HG03025 (cell line): Measurements from ENCODE around the gene KCND3.

Experiments used
- ATAC-seq: cut with Tn5 transposase; IDR thresholded peaks from one replicate; pipeline ENCODE4 v1.9.1; 2021; ENCODE audit warnings: mild to moderate bottlenecking, moderate library complexity; ENCODE audit not compliant: unreplicated experiment, low FRiP score

KCND3 gene

DNA sequence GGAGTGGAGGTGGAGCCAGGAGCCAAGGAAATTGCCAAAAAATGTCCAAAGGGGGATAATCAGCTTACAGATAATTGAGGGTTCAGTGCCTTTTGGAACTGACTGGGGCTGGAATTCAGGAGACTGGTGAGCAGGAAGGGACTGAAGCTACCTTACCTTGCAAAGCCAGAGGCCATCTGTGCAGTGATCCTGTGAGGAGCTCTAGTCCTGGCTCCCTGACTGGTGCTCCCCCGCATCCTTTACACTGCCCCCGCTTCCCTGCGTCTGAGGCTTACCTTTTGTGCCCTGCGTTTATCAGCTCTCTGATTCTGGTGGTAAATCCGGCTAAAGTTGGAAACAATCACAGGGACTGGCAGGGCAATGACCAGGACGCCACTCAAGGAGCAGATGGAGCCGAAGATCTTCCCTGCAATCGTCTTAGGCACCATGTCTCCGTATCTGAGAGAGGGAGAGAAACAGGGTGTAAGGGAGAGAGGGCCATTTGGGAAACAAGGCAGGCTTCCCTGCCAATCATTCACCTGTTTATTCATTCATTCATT lies 202.7 kb downstream of the KCND3 start:
- ATAC-seq, result no peak

DNA sequence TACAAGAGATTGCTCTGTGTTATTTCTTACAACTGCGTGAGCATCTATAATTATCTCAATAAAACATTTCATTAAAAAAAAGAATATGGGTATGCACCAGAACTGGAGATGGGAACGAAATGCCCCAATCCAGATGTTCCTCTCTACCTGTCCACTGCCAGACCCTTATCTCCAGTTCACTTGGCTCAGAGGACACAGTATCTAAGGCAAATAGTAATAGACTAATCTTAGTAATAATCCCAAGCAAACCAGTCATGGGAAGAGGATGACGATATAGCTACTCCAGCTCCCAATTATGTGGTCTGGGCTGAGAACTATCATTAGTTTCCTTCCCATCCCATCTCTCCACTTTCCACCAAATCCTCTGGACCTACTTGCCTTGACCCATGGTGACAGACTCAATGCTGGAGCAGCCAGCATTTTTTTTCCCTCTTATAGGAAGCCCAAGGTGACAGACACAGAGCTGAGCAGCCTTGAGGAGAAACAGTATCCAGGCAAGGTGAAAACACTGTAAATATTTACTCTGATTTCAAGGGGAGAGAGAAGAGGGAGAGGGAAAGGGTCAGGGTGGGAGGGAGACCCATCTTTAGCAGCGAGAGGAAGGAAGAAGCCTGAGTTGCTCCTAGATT lies 205.1 kb downstream of the KCND3 start:
- ATAC-seq, result no peak

DNA sequence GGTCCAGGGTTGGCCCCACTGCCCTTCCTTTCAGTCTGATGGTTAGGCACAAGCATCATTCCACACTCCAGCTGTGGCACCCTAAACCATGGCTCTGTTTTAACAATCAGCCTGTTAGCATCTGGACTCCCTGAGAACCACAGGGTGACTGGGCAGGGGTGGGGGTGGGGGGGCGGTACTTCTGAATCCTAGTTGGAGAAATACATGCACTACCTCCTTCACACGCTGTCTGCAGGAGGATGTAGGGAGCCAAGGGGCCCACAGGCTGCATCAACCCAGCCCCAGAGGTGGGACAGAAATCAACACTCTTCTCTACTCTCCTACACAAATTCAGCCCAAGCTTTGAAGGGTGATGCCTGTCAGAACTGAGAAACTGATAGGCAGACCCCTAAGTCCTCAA lies 209.9 kb downstream of the KCND3 start:
- no peak for ATAC-seq

DNA sequence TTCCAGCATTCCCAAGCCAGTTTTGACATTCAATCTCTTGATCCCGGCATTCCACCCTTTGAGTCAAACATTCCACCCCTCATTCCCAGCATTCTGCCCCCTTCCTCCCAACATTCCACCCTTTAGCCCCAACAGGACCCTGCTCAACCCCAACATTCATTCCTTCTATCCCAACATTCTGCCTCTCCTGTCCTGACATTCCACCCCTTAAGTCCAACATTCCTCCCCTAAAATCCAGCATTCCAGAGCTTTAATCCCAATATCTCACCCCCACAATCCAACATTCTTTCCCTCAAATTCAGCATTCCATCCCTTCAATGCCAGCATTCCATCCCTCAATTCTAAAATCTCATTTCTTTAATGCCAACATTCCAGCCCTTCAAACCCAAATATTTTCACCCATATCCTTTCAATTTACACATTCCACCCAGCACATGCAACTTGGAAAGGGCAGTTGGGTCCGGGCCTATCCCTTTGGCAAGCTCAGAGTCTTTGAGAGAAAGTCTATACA lies 210.9 kb downstream of the KCND3 start:
- no peak for ATAC-seq

DNA sequence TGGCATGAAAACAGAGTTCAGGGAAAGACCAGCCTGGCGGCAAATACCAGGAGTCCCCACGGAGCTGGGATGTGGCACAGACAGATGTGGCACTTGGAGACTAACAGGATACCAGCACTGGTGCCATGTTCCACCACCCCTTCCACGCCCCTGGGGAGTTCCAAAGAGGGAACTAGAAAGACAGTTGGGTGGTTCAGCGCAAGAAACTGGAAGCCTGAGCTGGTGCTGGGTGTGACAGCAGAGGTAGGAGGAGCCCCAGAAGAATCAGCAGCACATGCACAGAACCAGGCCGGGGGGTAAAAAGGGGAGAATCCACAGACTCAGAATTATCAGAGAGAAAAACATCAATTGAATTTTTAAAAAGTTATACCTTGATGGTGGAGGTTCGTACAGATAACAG lies 211.4 kb downstream of the KCND3 start:
- no peak for ATAC-seq

DNA sequence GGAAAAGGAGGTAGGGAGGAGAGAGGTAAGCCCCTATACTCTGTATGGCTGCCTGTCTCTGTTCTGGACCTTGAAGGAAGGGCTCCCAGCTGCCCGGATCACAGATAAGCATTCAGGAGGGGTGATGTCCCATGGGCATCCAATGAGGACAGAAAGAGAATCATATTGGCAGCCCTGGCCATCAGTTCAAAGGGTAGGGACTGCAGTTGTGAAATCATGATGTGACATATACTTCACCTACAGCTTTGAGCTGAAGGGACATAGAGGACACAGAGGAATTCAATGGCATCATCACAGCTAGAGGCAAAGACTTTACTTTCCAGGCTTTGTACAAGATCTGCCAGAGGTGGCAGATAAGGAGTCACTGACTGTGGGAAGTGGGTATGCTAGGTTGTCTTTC lies 212.2 kb downstream of the KCND3 start:
- ATAC-seq, result no peak

DNA sequence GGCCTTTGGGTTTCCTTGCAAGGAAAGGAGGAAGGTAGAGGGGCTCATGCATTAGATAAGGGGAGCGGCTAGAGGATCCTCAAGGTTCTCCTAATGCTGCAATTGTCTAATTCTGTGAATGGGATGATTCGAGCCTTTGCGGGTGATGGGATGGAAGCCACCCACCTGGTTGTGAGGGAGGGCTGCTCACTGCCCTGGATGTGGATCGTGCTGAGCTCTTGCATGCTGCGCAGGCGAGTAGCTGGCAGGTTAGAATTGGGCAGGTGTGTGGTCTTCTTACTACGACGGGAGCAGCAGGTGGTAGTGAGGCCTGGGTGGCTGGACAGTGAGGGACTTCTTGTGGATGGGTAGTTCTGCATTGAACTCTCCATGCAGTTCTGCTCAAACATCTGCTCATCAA lies 212.6 kb downstream of the KCND3 start:
- no peak for ATAC-seq

DNA sequence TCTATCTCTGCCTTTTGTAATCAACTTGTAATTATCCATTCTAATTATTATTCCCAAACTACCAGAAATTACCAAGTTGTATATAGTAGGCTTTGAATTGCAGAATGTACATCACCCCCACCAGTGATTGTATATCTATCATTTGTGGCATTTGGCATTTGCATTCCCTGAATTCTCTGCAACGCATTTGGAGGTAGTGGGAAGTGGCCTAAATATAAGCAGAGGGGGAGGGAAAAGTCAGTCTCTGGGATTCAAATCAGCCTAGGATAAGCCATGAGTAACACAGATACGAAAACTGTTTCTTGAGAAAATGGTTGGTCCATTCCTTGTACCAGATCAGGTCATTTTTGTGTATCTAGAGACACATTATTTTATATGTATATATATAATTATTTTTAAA lies 213.1 kb downstream of the KCND3 start:
- no peak for ATAC-seq

DNA sequence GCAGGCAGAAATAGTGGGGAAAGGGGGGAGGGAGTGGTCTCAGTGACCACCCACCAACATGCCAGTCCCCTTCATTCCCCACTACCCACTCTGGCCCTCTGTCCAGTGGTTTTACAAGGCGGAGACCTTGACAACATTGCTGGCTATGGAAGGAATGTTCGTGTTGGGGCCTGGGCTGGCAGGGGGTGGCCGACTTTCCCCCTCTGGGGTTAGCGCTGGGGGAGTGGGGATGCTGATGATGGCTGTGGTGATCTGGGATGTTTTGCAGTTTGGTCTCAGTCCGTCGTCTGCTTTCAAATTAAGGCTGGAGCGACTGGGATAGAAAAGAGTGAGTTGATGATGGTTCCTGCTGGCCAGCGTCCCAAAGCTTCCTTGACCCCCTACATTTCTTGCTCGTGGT lies 213.5 kb downstream of the KCND3 start:
- no peak for ATAC-seq

DNA sequence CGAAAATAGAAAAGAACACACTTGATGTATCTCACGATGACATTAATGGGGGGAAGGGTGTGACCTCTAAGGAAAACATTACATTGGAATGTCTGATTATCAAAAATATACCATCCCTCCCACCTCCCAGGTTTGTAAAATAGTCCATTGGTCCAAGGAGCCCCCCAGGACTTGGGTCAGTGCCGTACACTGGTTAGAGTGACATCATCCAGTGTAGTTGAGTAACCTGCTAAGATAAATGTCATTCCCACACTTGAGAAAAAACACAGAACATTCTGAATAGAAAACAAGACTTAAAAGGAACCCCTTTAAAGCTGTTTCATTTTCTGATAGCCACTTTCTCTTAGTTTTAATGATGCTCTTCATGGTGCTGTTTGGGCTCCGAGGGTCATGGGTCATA lies 218.6 kb downstream of the KCND3 start:
- ATAC-seq, result no peak

DNA sequence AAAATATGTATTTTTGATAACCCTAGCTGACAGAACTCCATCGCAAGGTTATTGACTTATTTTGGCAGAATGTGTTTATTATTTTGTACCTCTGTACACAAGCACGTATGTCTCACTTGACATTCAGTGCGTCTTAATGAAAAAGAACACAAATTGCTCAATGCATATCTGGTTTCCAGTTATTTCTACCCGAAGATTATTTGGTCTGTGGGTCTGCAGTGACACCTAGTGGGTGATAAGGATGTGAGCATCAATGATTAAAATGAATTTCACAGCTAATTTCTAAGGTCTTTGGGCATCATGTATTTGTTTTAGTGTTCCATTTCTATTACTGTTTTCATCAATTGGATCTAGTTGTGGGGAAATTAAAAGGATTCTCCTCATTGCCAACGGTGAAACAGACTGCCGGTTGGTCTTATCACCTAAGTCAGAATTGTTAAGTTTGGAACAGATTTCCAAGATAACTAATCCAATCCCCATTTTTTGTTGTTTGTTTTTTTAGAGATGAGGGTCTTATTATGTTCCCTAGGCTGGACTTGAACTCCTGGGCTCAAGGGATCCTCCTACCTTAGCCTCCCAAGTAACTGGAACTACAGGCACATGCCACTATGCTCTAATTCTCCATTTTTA lies 219.8 kb downstream of the KCND3 start:
- no peak for ATAC-seq

DNA sequence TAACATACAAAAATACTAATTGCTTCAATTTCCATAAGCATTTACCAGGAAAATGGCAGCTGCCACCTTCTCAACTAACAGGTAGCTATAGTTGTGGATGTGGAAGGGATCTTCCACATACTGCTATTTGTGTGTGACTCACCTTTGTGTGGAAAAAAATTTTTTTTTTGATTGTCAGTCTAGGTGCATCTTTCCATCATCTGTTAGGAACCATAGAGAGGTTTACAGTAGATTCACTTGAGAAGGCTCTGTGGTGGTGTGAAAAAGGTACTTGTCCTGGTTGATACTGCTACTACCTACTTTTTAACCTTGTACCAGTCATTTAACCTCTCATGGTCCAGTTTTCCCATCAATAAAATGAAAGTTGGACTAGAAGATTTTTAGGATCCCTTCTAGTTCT lies 220.8 kb downstream of the KCND3 start:
- no peak for ATAC-seq

DNA sequence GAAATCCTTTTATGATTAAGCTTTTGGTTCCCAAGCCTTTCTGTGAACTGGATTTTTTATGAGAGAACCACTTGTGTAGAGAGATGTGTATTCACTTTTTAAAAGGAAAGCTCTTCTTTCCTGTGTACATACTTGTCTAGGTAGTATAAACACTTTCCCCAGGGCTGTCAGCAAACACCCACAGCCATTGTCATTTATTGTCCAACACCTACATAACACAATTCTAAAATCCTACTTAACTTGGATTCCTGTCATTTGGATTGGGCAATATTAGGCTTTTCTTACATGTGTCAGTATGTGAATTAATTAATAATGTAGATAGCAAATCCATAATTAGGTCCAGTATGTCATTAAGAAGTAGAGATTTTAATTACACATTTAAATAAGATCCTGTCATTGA lies 221.4 kb downstream of the KCND3 start:
- no peak for ATAC-seq

DNA sequence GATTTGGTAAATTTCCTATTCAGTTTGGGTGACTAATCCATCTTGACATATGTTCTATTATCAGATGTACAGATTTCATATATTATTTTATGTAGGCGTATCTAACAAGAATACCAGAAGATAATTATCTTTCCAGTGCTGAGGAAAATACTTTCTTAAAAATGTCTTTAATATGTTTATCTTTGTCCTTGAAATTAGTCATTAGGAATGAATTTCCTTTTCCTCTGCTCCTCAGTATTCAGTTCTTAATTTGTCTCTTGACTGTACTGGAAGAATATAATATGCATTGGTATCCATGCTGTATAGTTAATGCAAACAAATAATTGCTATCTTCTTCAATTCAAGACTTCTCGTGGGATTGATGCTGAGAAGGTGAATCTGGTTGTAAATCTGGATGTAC lies 227.1 kb downstream of the KCND3 start:
- ATAC-seq, result no peak

DNA sequence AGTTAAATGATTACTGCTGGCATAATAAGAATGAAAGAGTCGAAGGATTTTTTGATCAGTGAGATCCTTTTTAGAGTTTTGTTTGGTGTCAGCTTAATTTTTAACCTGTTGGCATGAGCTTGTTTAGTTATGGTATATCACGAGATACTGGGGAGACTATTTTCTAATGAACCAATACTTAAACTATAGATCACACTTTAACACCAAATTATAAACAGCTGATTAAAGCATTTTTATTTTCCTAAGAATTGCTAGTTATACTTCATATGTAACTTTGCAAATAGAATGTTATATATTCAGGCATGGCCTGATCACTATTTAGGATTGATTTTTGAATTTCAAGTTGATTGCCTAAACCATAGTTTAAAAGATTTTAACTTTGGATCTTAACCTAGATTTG lies 227.8 kb downstream of the KCND3 start:
- ATAC-seq, result no peak

DNA sequence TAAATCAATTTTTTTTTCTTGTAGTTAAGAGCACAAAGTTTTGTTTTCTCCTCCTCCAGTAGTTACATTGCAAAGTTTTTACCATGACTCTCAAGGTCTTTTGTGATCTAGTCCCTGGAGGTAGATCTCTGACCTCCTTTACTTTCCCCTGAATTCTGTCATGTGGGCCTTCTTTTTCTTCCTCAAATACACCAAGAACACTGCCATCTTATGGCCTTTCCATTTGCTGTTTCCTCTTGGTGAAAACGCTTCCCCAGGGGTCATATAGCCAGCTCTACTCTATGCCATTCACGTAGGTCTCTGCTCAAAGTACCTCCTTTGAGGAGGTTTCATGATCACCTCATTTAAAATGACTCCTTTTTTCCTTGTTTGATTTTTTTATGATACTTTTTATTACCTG lies 231.1 kb downstream of the KCND3 start:
- no peak for ATAC-seq

DNA sequence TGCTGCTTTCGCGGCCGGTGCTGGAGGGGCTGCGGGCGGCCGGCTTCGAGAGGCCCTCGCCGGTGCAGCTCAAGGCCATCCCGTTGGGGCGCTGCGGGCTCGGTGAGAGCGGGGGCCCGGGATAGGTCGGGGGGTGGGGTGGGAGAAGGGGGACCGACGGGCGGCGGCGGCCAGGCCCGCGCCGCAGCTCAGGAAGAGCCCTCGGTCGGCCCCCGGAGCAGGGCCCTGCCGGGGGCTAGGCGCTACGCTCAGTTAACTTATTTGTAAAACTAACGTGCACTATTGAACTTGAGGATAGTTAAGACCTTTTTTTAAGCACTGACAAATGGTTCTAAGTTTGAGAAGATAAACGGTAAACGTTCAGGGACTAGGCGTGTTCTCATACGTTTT lies 233.3 kb downstream of the KCND3 start:
- ATAC-seq, result peak; percentile 10

DNA sequence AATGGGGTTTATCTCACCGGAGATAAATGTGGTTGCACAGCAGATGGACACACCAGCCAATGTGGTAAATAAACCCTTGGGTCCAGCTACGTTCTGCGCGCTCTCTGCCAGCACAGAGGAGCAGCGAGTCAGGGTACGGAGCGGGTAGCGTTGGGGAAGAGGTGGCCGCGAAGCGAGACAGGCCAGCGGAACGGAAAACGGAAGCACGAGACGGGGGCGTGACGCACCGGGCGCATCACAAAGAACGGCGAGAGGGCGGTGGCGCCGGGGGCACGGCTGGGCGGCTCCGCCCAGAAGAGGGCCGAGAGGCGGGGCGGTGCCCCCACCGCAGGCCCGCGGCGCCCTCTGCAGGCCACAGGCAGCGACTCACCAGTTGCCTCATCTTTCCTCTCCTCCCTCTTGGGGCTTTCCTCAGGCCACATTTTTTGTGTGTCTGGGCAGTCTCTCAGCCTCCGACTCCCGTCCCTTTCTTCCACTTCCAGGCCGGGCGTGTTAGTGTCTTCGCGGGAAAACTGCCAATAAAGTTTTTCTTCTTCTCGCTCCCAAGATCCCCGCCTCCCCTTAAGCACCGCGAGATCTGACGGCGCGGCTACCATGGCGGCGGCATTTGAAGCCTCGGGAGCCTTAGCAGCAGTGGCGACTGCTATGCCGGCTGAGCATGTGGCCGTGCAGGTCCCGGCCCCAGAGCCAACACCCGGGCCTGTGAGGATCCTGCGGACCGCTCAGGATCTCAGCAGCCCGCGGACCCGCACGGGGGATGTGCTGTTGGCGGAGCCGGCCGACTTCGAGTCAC lies 233.9 kb downstream of the KCND3 start, which contains the start of gene DDX20:
TSS of gene DDX20 (plus strand) at position 571 of the 793 bp plus-strand sequence. CDS start at position 595, 24 bp downstream.
- ATAC-seq, result peak; percentile 92

DNA sequence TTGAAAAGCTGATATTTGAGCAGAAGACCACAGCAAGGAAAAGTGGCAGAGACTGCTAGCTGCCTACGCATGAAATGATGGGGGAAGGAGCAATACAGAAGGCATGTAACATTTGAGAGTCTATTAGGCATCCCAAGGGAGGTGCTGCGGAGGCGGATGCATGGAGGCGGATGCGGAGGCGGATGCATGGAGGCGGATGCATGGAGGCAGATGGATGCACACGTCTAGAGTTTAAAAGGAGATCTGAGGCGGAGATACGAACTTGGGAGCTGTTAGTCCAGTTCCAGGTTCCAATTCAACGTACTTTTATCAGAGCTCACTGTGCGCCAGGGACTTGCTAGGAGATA lies 234.5 kb downstream of the KCND3 start:
- ATAC-seq, result peak; percentile 3

DNA sequence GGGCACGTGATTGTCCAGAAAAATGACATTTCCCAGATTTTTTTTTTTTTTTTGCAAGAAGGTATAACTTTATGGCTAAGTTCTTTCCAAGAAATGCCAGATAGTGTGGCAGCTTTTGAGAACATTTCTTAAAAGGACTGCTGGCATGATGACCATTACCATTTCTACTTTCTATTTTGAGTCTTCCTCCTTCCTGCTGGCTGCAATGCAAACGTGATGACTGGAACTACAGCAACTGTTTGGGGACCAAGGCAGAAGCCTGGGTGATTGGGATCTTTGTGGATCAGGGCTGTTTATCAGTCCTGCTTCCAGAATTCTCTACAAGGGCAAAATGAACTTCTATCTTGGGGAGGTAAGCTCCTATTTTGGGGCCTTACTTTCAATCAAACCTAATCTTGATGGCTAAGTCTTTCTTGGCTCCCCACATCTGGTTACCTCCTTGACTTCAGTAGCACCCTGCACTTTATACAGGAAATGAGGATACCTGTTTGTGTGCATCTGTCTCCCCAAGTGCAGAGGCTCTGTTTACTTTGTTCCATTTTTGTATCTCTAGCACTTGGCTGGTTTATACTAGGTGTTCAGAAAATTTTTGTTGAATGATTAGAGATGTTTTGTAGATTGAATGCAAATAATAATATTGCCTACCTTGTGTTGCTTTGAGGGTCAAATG lies 237.4 kb downstream of the KCND3 start:
- no peak for ATAC-seq

DNA sequence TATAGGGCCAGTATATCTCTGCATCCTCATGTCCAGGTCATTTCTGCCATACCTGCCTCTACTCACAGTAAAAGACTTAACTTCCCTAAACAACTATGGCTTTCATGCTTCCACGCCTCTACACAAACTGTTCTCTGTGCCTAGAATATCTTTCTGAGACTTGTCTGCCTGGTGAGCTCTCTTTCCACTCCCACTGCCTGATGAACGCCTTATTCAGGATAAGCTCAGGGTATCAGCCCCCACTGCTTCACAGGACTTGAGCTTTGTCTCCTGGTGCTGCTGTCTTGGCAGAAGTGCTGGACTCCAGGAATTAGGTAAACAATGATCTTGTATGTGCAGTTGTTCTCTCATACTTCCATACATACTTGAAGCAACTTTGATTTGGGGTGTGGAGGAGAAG lies 238.6 kb downstream of the KCND3 start:
- ATAC-seq, result no peak
